Left hindlimb (tissue), 1 donor: ENCODE measurements around the gene PAX4.

Experiments
- DNase-seq: peaks from one replicate; pipeline ENCODE4 v3.0.0-alpha.2; 2018

PAX4 gene, protein sequence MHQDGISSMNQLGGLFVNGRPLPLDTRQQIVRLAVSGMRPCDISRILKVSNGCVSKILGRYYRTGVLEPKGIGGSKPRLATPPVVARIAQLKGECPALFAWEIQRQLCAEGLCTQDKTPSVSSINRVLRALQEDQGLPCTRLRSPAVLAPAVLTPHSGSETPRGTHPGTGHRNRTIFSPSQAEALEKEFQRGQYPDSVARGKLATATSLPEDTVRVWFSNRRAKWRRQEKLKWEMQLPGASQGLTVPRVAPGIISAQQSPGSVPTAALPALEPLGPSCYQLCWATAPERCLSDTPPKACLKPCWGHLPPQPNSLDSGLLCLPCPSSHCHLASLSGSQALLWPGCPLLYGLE

DNA sequence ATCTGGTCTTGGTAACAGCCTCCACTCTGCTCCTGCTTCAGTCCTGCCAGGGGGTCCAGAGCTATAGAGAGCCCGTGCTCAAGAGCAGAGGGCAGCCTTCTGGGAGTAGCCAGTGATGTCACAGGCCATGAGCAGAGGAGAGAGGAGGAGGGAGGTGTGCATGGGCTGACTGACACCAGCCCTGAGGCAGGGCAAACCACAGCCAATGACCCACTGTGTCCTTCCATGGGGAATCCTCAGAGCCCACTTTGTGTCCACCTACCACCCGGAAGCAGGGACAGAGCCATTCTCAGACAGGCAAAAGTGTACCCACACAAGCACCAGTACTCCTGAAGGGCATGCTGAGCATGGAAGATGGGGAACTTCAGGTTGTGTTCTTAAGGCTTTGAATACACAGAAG, at the start of gene PAX4:
Gene PAX4 (minus strand): TSS at position 101 of the 400 bp plus-strand sequence. CDS start 2,214 bp downstream, outside the sequence.
- DNase-seq: no peak

DNA sequence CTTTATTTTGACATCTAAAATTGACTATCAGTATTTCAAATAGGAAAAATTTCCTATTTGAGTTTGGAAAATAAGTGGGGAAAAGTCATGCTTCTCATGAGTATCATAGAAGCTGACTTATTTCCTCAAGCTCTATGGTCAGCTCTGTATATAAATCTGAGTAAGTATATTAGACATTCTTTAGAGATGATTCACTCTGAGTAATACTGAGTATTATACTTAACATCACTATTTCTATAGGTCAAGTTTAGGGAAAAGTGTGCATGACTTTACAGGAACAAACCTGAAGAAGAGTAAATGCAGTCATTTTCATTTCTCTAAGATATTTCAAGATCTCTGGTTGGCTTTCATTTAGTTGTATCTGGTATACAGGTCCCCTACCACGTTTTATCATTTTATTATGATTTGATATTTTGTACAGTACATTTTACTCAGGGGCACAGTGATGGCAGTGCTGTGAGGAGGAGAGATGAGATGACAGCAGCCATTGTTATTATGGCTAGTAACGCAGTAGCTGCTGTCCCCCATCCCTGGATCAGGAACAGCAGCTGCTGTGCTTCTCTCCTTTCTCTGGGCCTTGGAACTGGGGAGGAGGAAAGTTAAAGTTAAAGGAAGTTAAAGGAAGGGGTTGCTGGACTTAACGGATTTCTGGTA, 49.2 kb upstream of the PAX4 start:
- DNase-seq: no peak

DNA sequence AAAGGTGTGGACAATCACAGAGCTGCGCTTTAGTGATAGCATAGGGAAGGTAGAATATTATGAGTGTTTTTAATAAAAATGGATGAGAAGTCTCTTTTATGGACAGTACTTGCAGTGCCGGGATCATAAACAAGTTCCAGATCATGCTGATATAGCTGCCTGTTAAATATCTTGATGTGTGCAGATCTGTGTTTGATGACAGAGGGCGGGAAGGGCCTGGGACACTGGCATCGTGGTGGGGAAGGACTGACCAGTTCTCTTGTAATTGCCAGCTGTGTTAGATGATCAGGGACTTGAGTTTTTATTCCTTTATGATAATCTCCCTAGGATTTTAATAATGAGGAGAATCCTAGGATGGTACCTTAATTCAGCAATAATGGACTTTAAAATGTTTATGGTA, 48.7 kb upstream of the PAX4 start:
- no peak for DNase-seq

DNA sequence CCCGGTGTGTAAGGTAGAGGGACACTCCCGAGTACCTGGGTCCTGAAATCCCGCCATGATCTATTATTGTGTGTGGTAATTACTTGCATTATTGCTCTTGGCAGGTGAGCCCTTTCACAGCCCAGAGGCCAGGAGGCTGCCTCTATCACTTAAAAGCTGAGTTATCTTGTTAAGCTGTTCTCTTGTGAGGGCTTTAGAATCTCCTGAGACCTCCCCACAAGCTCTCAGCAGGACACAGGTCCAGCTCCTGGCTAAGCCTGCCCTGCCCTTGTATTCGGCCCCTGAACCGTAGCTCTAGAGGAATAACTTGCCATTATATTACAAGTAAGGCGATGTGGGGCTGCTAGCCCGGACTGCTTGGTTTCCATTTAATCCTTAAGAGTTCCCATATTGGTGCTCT, 48.0 kb upstream of the PAX4 start:
- no peak for DNase-seq

DNA sequence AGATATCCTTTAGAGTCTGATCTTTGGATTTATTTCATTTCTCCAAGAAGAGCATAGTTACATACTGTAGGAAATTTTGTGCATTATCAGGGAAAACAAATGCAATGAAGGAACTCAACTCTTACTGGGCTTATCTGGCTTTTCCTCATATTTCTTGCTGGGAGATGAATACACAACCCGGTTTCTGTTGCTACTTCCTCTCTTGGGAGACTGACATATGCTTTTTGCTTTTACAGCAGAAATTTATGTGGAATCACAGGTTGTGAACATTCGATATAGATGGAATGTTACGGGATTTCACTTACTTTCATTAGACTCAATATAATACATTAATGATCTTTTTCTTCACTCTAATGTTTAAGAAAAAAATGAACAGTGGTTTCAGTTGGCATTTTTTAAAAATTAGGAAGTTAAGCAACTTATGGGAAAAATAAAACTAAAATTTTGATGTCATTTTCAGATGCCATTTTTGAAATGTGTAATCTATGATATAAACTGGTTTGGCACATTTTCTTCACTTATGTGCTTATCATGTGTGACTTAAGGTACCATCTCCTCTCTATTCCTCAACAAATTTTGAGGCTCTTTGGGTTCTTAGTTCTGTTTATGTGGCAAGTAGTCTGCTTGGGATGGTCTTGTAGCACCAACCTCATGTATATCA, 41.2 kb upstream of the PAX4 start:
- DNase-seq: no peak

DNA sequence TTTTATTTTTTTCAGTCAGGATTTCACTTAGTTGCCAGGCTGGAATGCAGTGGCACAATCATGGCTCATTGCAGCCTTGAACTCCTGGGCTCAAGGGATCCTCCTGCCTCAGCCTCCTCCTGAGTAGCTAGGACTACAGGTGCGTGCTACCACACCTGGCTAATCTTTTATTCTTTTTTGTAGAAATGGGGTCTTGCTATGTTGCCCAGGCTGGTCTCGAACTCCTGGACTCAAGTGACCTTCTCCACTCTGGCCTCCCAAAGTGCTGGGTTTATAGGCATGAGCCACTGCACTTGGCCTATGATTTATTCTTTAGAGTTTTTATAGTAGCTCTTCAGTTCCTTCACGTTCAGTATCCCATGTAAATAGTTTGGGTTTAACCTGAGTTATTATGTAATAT, 39.6 kb upstream of the PAX4 start:
- DNase-seq: no peak

DNA sequence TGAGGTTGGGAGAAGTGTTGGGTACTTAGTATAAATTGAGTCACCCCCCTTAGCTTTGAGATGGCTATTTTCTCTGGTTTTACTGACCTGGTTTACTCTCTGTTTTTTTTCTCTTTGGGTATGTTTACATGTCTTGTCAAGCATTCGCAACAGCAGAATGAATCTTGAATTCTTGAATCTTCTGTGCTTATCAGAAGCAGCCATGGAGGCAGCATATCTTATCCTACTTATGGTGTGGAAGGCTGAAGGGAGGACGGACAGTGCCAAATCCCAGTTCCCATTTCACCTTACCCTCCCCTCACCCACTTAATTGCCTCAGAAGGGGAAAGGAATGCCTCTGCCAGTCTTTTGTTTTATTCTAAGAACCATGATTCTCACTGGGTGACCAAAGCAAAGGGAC, 37.8 kb upstream of the PAX4 start:
- no peak for DNase-seq

DNA sequence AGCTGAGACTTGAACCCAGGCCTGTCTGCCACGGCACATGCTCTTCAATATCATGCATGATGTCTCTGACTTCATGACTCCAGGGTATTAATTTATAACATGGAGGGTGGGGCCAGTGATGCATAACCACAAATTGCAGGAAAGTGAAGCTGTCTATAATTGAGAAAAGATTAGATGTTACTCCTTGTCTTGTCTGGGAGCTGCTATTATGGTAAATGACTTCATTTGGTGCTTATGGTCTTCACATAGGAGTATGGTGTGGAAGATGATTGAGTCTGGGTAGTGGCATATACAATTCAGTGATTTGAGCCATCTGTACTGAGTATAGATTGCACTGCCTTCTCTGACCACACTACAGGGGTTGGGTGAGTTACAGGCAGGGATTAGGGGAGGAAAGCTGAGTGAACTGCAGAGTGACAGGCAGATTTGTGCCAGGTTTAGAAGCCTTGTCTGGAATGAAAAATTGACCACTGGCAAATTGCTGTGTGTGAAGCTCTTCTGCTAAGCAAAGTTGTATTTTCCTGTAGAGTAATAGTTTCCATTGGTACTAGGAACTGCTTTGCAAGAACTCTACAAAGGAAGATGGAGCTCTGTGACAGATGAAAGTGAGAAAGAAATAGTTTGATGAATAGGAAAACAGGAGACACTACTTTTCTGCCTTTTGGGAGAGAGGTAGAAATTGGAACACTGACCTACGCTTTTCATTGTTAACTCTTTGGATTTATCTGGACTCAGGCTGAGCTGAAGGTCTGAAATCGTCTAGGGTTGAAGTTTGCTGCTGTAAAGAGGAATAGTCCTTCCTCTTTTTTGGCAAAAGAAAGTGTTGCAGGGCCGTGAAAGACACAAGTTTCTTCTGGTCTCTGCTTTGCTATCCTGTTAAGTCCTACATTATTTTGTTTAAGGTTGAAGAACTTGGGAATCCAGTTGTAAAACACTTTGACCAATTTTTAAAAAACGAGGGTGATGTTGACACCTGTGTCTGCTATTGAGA, 36.8 kb upstream of the PAX4 start:
- peak; percentile 59 for DNase-seq

DNA sequence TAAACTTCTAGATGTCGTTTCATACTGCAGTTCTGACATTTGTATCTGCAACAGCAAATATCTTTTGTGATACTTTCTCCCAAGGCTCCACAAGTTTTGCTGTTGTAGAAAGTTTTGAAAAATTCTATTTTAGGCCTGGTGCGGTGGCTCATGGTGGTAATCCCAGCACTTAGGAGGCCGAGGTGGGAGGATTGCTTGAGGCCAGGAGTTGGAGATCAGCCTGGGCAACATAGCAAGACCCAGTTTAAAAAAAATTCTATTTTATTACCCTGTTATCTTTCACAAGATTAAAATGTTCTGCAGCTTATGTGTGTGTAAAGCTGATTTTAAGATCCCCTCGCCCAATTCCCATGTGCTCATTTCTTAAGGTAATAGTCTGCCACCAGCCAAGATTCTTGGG, 35.5 kb upstream of the PAX4 start:
- DNase-seq: no peak

DNA sequence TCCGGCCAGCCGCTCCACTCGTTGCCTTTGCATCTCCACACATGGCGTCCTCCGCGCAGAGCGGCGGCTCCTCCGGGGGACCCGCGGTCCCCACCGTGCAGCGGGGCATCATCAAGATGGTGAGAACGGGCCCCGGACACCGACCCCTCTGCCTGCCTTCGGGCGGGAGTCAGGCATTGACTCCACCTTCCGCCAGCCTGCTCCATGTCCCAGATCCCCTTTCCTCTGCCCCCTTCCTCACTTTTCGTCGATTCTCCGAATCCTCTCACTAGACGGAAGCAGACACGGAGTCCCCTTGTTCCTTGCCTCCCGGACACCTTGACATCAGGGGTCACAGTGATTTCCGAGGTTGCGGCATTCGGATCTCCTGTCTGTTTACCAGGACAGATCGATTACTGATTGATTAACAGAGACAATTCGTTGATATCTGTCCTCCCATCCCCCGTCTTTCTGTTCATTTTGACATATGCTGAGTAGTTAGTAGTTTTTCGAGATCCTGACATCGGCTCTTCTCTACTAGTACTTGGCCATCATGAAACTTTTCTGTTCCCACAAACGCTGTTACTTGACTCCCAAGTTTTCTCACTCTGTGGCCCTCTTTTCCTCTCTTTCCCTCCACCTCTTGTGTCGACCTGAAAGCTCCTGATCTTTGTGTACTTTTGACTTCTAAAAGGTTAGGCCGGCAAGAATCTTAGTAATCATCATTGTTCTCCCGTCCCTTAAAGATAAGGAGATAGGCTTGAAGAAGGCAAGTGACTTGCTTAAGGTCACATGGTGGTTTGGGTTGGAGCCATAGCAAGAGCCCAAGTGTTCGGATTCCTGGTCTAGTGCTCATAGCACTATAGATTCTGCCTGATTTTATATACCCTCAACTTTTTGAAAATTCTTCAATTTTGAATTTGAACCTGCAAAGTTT, 34.6 kb upstream of the PAX4 start:
- no peak for DNase-seq

DNA sequence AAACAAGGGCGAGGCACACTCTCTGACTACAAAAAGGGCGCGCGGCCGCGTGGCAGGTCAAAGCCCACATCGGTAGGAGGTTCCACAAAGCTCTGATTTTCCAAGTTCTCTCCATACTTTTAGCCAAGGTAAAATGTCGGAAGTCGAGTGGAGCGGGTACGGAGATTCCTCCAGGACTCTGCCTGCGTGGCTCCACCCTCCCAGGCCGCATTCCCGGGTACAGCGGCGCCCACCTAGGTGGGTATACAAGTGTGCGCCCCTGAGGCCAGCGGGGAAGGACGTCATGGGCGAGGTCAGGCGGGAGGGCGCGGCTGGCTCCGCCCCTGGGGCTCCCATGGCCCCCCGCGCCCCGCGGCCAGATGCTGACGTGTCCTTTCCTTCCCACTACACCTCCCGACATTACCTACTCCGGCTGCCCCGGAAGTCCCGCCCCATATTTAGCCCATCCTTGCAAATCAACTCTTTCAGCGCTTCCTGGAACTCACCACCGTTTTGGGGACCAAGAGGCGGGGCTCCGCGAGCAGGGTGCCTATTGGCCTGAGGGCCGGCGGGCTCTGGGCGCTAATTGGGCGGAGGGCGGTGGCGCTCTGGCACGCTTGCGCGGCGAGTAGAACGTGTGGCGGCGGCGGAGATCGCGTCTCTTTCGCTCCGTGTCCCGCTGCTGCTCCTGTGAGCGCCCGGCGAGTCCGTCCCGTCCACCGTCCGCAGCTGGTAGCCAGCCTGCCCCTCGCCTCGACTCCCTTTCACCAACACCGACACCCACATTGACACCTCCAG, 33.8 kb upstream of the PAX4 start, which contains the start of gene SND1:
Gene SND1 (plus strand): TSS at position 639 of the 777 bp plus-strand sequence. CDS start 180 bp downstream, outside the sequence.
- peak; percentile 100 for DNase-seq

DNA sequence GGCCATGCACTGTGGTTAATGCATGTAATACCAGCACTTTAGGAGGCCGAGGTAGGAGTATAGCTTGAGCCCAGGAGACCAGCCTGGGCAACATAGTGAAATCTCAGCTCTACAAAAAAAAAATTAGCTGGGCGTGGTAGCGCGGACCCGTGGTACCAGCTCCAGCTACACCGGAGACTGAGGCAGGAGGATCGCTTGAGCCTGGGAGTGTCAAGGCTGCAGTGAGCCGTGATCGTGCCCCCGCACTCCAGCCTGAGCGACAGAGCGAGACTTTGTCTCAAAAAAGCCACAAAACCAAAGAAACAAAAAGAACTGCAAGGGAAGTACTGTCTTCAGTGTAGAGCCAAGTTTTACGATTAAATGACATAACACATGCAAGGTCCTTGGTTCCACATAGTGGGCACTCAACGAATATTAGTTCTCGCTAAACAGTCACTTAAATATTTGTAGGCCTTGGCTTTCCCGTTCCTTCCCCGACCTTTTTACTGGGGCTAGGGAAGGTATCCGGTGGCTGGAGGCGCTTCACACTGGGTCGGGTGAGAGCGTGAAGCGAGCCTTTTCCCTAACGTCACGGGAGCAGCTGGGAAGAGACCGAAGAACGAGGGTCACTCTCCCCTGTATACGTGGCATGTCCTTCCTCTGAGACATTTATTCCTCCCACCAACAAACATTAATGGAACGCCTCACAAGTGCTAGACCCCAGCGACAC, 33.1 kb upstream of the PAX4 start:
- no peak for DNase-seq

DNA sequence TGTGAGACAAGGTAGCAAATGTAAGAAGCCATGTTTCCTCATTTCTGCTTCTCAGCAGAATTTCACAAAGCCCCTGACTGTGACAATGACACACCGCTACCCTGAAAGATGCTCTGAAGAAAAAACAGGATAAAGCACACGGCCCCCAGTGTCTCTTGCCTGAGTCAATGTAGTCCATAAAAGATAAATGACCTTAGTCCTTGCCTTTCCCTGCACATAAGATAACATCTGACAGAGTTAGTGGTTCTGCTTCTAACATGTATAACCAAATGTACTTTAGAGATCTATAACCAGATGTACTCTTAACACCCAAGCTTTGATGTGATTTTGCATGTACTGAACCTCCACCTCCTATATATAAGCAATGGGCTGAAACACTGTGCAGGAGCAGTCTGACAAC, 31.0 kb upstream of the PAX4 start:
- no peak for DNase-seq

DNA sequence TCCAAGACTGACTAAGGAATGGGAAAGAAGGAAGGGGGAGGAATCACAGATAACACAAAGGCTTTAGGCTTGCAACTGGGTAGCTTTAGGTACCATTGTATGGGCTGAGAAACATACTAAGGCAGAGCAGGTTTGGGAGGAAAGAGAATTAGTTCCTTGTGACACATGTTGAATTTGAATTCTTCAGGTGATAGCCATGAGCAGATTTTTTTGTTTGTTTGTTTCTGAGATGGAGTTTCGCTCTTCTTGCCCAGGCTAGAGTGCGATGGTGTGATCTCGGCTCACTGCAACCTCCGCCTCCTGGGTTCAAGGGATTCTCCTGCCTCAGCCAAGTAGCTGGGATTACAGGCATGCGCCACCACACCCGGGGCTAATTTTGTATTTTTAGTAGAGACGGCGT, 29.7 kb upstream of the PAX4 start:
- DNase-seq: no peak

DNA sequence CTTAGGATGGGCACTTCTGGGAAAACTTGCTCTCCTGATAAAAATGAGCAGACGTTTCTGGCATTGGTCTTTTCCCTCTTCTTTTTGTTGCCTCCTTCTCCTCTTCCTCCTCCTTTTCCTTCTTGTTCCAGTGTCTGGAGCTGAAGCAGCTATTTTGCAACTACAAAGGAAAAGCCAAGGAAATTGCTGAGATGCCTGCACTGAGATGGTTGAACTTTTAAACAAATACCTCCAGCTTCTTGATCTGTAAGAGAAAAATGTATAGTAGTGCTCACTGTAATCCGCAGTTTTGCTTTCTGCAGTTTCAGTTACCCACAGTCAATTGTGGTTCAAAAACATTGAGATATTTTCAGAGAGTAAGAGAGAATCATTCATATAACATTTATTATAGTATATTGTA, 26.5 kb upstream of the PAX4 start:
- DNase-seq: no peak

DNA sequence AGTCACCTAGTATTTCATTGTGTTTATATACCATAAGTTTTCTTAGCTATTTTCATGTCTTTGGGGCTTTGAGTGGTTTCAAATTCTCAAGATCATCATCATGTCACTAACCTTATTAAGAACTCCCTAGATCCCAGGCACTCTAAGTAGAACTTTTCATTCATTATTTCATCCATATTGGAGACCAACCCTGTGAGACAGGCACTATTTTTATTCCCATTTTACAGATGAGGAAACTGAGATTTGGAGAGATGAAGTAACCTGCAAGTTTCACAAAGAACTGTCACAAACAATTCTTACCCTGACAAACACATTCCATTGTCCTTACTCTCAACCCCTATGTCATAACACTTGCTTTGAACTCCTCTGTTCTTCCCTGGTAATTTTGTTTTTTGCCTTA, 20.3 kb upstream of the PAX4 start:
- DNase-seq: no peak

DNA sequence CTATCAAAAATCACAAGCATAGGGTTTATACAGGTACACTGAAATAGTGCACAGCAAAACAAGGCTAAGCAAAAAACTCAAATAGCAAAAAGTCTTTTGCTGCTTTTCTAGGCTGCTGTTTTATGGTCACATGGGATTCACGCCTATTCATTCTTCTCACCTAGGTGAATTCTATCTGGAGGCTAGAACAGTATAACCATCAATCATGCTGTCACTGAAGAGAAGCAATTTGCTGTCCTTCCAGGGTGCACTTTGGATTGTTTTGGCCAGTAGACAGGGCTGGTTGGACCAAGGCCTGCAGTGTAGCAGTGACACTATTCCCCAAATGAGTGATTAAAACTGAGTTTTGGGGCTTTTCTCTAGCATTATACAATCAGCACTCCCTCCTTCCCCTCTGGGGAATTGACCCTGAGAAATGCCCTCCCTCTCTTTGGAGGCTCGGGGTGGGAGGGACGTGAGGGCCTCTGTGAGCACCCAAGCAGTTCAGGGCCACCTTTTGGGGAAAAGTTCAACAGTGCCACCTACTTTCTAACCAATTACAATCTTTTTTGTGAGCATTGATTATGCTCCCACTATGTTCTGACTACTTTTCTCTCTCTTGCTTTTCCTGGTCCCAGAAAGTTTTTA, 17.8 kb upstream of the PAX4 start:
- DNase-seq: no peak

DNA sequence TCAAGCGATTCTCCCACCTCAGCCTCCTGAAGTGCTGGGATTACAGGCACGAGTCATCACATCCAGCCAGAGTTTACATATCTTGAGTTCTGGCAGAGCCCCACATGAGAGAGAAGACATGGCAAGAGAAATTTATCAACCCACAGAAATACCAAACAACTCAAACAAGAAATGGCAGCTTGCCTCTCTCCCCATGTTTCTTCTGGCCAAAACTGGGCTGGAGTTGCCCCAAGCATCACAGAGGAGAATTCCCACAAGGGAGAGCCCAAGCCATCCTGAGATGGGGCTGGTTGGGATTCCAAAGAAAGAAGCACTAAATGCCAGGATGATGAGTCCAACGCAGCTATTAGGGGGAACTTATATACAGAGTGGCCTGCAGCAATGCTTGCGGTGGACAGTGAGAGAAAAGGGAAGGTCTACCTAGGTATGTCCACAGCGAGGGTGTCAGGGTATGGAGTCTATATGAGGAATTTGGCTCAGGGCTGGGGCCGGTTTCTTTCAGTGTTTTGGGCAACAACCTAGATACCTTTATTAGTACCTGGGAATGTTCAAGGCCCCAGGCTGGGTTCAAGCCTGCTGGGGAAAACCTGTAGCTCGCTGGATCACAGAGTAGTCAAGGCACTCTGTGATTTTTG, 14.5 kb upstream of the PAX4 start:
- no peak for DNase-seq

DNA sequence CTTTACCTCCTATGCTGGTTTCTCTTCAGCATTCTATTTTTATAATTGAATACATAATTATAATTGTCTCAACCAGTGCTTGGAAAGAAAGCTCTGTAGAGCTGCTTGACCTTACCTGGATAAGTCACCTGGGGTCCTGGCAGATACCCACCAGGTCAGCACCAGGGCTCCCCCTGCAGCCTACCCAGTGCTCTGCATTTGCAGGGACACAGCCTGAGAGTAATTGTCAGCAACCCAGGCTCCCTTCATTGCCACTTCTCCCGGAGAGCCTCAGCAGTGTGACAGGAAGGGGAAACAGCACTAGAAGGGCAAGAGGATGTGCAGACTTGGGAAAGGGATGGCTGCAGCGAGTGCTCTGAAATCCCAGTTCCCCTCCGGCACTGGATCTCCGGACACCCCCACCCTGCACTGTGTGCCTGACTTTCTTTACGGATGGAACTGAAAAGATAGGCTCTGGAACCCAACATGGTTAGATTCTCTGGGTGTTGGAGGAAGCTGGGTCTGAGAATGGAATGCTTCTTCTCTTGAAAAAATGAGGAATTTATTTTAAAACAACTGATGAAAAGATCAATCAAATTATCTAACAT, 11.4 kb upstream of the PAX4 start:
- DNase-seq: no peak
